NCI-H2171 (cell line): ENCODE data around the gene ATG101.

Experiments used
- DNase-seq: peaks from one replicate; lab custom pipeline; 2025; lab: John Stamatoyannopoulos, UW

ATG101 gene

GRCh38 chr12:52057638-52058576 lies 11.9 kb upstream of the ATG101 start:
- no peak for DNase-seq

GRCh38 chr12:52058631-52059361 lies 11.0 kb upstream of the ATG101 start:
- DNase-seq, result peak; percentile 84

GRCh38 chr12:52059582-52060497 lies 9.9 kb upstream of the ATG101 start:
- DNase-seq, result no peak

- DNase-seq, result no peak
These were observed 9.1 kb upstream of the ATG101 start for GRCh38 chr12:52060498-52061177.

- no peak for DNase-seq
These were observed 8.2 kb upstream of the ATG101 start for GRCh38 chr12:52061470-52062166.

GRCh38 chr12:52062167-52063081 lies 7.4 kb upstream of the ATG101 start:
- DNase-seq, result no peak

GRCh38 chr12:52063082-52063924 lies 6.5 kb upstream of the ATG101 start:
- no peak for DNase-seq

GRCh38 chr12:52063981-52064649 lies 5.7 kb upstream of the ATG101 start:
- no peak for DNase-seq

GRCh38 chr12:52066346-52067080 lies 3.3 kb upstream of the ATG101 start:
- no peak for DNase-seq

GRCh38 chr12:52067081-52067374 lies 2.8 kb upstream of the ATG101 start:
- DNase-seq, result no peak

GRCh38 chr12:52070185-52070925 lies 577 bp downstream of the ATG101 start:
- no peak for DNase-seq

GRCh38 chr12:52073531-52074381 lies 4.0 kb downstream of the ATG101 start:
- no peak for DNase-seq

- DNase-seq, result no peak
These were observed 5.4 kb downstream of the ATG101 start for GRCh38 chr12:52074971-52075724.

GRCh38 chr12:52076811-52077210 lies 7.0 kb downstream of the ATG101 start:
- no peak for DNase-seq

GRCh38 chr12:52078276-52078675 lies 8.5 kb downstream of the ATG101 start:
- DNase-seq, result no peak
